Activated B cell treated with CpG ODN at 0.5 μM for 24 hours (primary cell): ENCODE measurements around the gene KRT33A. TPM values are rescaled to one million over a fixed set of nuclear protein-coding genes. Genes with fewer than 3 reads are reported as not detected.

Experiments
- ATAC-seq: fragments of 200-7000 bp; cut with Tn5 transposase; one replicate; pipeline ENCODE4 v1.10.0; 2021; ENCODE audit warnings: low read depth, mild to moderate bottlenecking, moderate library complexity
- CTCF ChIA-PET: fragments of 350-600 bp; sonication (Branson Sonifier 250); formaldehyde crosslinking; loops from one replicate; lab custom pipeline; 2021; ENCODE audit warnings: antibody characterized with exemption; lab: Charles Lee
- POLR2A ChIA-PET: fragments of 350-600 bp; sonication (Branson Sonifier 250); formaldehyde crosslinking; loops from one replicate; lab custom pipeline; 2021; ENCODE audit warnings: antibody characterized with exemption; lab: Charles Lee
- DNase-seq: peaks from one replicate; pipeline ENCODE4 v3.0.0; 2022
- H3K27ac Mint-ChIP-seq: one replicate; pipeline ENCODE4 v1.8.0; 2020; ENCODE audit warnings: mixed read lengths
- H3K27me3 Mint-ChIP-seq: one replicate; pipeline ENCODE4 v1.8.0; 2021; ENCODE audit warnings: mixed read lengths
- H3K36me3 Mint-ChIP-seq: one replicate; pipeline ENCODE4 v1.8.0; 2021; ENCODE audit warnings: low read depth, mixed read lengths
- H3K4me1 Mint-ChIP-seq: one replicate; pipeline ENCODE4 v1.8.0; 2021; ENCODE audit warnings: mixed read lengths
- H3K4me3 Mint-ChIP-seq: one replicate; pipeline ENCODE4 v1.8.0; 2020; ENCODE audit warnings: mild to moderate bottlenecking, mixed read lengths
- H3K9me3 Mint-ChIP-seq: one replicate; pipeline ENCODE4 v1.8.0; 2020; ENCODE audit warnings: mixed read lengths
- intact Hi-C: fragments of 100-400 bp; cut with micrococcal nuclease; formaldehyde crosslinking; loops from one replicate; pipeline ENCODE4 v1.15.1; 2024
- total RNA-seq: library from RNA; stranded (reverse); gene quantifications from 2 replicates; pipeline ENCODE4 v1.2.3, GENCODE V29; 2022
- TF ChIP-seq, protein P1 (sequence below): fragments of 200-600 bp; IDR thresholded peaks from one replicate; pipeline ENCODE4 v1.8.0; 2022; ENCODE audit warnings: antibody characterized with exemption, mild to moderate bottlenecking

The KRT33A gene
- total RNA-seq, 1 donor from 2014 or later, result not detected

GRCh38 chr17:41308918-41309359 is 41.7 kb downstream of the KRT33A start, which contains the start of gene KRTAP16-1:
KRTAP16-1 (minus strand) TSS chr17:41309309; CDS start chr17:41309253, 56 bp downstream.
- peak within 1 kb of the TSS; percentile 65 for H3K4me3 Mint-ChIP-seq
- TF ChIP-seq, protein P1, sequence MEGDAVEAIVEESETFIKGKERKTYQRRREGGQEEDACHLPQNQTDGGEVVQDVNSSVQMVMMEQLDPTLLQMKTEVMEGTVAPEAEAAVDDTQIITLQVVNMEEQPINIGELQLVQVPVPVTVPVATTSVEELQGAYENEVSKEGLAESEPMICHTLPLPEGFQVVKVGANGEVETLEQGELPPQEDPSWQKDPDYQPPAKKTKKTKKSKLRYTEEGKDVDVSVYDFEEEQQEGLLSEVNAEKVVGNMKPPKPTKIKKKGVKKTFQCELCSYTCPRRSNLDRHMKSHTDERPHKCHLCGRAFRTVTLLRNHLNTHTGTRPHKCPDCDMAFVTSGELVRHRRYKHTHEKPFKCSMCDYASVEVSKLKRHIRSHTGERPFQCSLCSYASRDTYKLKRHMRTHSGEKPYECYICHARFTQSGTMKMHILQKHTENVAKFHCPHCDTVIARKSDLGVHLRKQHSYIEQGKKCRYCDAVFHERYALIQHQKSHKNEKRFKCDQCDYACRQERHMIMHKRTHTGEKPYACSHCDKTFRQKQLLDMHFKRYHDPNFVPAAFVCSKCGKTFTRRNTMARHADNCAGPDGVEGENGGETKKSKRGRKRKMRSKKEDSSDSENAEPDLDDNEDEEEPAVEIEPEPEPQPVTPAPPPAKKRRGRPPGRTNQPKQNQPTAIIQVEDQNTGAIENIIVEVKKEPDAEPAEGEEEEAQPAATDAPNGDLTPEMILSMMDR, result no peak
- peak within 1 kb of the TSS; percentile 88 for H3K27ac Mint-ChIP-seq
- no peaks in the 10 kb centered on the region for H3K36me3 Mint-ChIP-seq
- H3K27me3 Mint-ChIP-seq, result peaks cover 5% of the 10 kb centered on the region
- ChIA-PET CTCF (interaction anchor here (0.7 to 1.3 kb wide), 3 partner anchors 13 to 399 kb away, joined by 3 to 4 read pairs (median 3); no protein-coding TSS in a partner anchor), POLR2A (interaction anchor here (0.7 to 1.1 kb wide), 4 partner anchors 14 to 752 kb away, joined by 3 to 5 read pairs (median 3); partner anchors contain the start of genes EIF1 and SMARCE1)
- no peaks in the 10 kb centered on the region for H3K9me3 Mint-ChIP-seq
- intact Hi-C loops, result loop anchor here (1.0 kb wide), 1 partner anchor 132 kb away; no protein-coding TSS in a partner anchor
- DNase-seq (no peak), ATAC-seq (peak; percentile 50)
- H3K4me1 Mint-ChIP-seq, result peaks cover 37% of the 10 kb centered on the region

DNA sequence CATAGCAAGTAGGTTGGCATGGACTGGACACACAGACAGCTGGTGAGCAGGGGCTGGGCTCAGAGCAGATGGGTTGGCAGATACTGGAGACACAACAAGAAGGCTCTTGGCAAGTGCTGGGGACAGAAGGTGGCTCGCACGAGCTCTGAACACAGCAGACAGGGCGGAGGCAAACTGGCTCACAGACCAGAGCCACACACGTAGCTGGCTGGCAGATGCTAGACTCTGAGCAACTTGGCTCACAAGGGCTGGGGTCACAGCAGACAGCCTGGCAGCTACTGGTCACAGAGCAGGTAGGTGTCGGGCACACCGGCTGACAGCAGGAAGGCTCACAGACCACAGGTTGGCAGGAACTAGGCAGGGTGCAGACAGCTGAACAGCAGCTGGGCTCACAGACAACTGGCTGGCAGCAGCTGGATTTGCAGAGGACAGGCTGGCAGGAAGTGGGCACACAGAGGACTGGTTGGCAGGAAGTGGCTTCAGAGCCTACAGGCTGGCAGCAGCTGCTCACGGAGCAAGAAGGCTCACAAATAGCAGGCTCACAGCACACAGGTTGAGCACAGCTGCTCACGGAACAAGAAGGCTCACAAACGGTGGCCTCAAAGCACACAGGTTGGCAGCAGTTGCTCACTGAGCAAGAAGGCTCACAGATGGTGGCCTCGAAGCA is 42.2 kb downstream of the KRT33A start:
- Mint-ChIP-seq H3K36me3 (no peaks in the 10 kb centered on the region), H3K9me3 (no peaks in the 10 kb centered on the region), H3K4me1 (peaks cover 42% of the 10 kb centered on the region), H3K27me3 (peaks cover 4% of the 10 kb centered on the region), H3K27ac (peak overlapping the region; percentile 88), H3K4me3 (peak overlapping the region; percentile 65)
- CTCF ChIA-PET, result interaction anchor here (1.1 to 1.7 kb wide), 3 partner anchors 14 to 398 kb away, joined by 3 to 7 read pairs (median 4); no protein-coding TSS in a partner anchor
- DNase-seq (peak; percentile 48), ATAC-seq (peak; percentile 85)
- POLR2A ChIA-PET, result interaction anchor here (0.6 to 1.1 kb wide), 5 partner anchors 14 to 752 kb away, joined by 3 to 5 read pairs (median 3); partner anchors contain the start of genes EIF1 and SMARCE1
- intact Hi-C loops, result loop anchor here (1.0 kb wide), 1 partner anchor 131 kb away; no protein-coding TSS in a partner anchor
- TF ChIP-seq, protein P1, result no peak

DNA sequence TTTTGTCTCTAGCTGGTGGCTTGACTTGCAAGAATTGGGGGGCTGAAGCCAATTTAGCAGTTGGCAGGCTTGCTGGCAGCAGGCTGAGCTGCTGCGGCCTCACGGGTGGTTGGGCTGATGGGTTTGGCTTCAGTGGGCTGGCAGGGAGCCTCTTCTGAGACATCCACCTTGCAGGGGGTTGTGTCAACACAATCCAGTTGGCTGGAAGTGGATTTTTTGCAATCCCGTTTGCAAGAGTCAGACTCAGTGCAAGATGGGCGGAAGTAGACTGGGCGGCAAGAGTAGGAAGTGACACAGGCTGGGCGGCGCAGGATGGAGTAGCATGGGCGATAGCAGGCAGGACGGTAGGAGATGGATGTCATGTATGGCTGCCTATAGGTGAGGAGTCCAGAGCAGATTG is 43.0 kb downstream of the KRT33A start:
- ChIA-PET POLR2A (no interaction called here), CTCF (interaction anchor here (1.7 kb wide), 1 partner anchor 14 kb away, joined by 7 read pairs; no protein-coding TSS in a partner anchor)
- ATAC-seq (no peak), DNase-seq (no peak)
- intact Hi-C loops, result loop anchor here (1.0 kb wide), 1 partner anchor 130 kb away; no protein-coding TSS in a partner anchor
- H3K27ac Mint-ChIP-seq, result peak overlapping the region; percentile 88
- TF ChIP-seq, protein P1, result no peak
- H3K9me3 Mint-ChIP-seq, result no peaks in the 10 kb centered on the region
- peaks cover 4% of the 10 kb centered on the region for H3K27me3 Mint-ChIP-seq
- H3K4me1 Mint-ChIP-seq, result peaks cover 43% of the 10 kb centered on the region
- peak overlapping the region; percentile 65 for H3K4me3 Mint-ChIP-seq
- no peaks in the 10 kb centered on the region for H3K36me3 Mint-ChIP-seq

DNA sequence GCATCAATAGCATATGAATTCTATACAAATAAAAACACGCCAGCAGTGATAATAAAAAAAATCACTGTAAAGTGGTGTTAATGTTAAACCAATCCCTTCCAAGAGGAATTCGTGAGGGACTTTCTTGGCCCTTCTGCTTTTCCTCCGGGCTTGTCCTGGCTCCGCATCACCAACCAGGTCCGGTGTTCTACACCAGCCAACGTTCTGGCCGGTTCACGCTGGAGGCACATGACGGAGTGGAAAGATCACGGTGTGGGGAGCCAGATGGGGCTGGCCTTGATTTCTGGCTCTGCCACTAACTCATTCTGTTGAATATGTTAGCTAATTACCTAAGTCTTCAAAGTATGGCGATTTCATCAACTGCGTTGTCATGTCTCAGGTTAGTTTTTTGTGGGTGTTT is 46.5 kb downstream of the KRT33A start:
- Mint-ChIP-seq H3K4me1 (peaks cover 34% of the 10 kb centered on the region), H3K9me3 (peaks cover 5% of the 10 kb centered on the region), H3K27ac (no peak overlapping the region), H3K36me3 (no peaks in the 10 kb centered on the region), H3K4me3 (no peak overlapping the region), H3K27me3 (peaks cover 5% of the 10 kb centered on the region)
- TF ChIP-seq, protein P1, result no peak
- POLR2A ChIA-PET, result no interaction called here
- intact Hi-C loops, result no loop called here
- DNase-seq (no peak), ATAC-seq (no peak)
- CTCF ChIA-PET, result no interaction called here

GRCh38 chr17:41302981-41303380 is 47.6 kb downstream of the KRT33A start:
- DNase-seq (no peak), ATAC-seq (no peak)
- ChIA-PET CTCF (no interaction called here), POLR2A (no interaction called here)
- Mint-ChIP-seq H3K27me3 (peaks cover 13% of the 10 kb centered on the region), H3K9me3 (peaks cover 5% of the 10 kb centered on the region), H3K27ac (no peak overlapping the region), H3K4me1 (peaks cover 23% of the 10 kb centered on the region), H3K36me3 (no peaks in the 10 kb centered on the region), H3K4me3 (no peak overlapping the region)
- TF ChIP-seq, protein P1, result no peak
- intact Hi-C loops, result no loop called here
